Thoracic aorta (tissue), 2 donors: ENCODE results near the gene PVALEF. TPM values are rescaled to one million over a fixed set of nuclear protein-coding genes. Genes with fewer than 3 reads are reported as not detected.

Experiments
- ATAC-seq: fragments of 150-250 bp; one replicate; pipeline ENCODE4 v1.8.0; 2017; ENCODE audit warnings: low read depth; ENCODE audit not compliant: insufficient number of reproducible peaks, low FRiP score
- DNase-seq: peaks from one replicate; pipeline ENCODE4 v3.0.0-alpha.2; 2020; ENCODE audit warnings: low spot score
- H3K27ac ChIP-seq, 2 donors: fragments of 200-600 bp; sonication (generic); 1 replicate in 1 of 2; 2 replicates in 1 of 2; pipeline ENCODE4 v1.5.1; 2016; ENCODE audit warnings: mild to moderate bottlenecking in 2 of 2, moderate library complexity in 2 of 2
- H3K27me3 ChIP-seq: fragments of 200-600 bp; sonication (generic); replicated peaks from 2 replicates; pipeline ENCODE4 v1.6.0; 2016; ENCODE audit warnings: mild to moderate bottlenecking; ENCODE audit not compliant: insufficient read depth
- H3K36me3 ChIP-seq: fragments of 200-600 bp; sonication (generic); one replicate; pipeline ENCODE4 v1.5.1; 2016
- H3K4me1 ChIP-seq, 2 donors: fragments of 200-600 bp; sonication (generic); 1 replicate in 1 of 2; 2 replicates in 1 of 2; pipeline versions ENCODE4 v1.5.1 to v1.6.0; 2016; ENCODE audit warnings: low read depth in 2 of 2, mild to moderate bottlenecking in 1 of 2; ENCODE audit not compliant: control insufficient read depth in 1 of 2
- H3K4me3 ChIP-seq: fragments of 200-600 bp; sonication (generic); 2 replicates; pipeline ENCODE4 v1.5.1; 2016; ENCODE audit warnings: mild to moderate bottlenecking
- H3K9me3 ChIP-seq: fragments of 200-600 bp; sonication (generic); 2 replicates; pipeline ENCODE4 v1.5.1; 2016
- CTCF ChIP-seq: fragments of 200-600 bp; sonication (generic); IDR thresholded peaks from one replicate; pipeline ENCODE4 v1.5.1; 2019; ENCODE audit warnings: antibody characterized with exemption
- total RNA-seq, 2 donors: library from RNA; depleted of rRNA; stranded (reverse); fragments of >200 nt; gene quantifications; one replicate each; pipeline versions ENCODE4 v1.1.0 to v1.2.3, GENCODE V29; 2016

The PVALEF gene
- total RNA-seq, 2 donors from 2014 or later, result not detected

DNA sequence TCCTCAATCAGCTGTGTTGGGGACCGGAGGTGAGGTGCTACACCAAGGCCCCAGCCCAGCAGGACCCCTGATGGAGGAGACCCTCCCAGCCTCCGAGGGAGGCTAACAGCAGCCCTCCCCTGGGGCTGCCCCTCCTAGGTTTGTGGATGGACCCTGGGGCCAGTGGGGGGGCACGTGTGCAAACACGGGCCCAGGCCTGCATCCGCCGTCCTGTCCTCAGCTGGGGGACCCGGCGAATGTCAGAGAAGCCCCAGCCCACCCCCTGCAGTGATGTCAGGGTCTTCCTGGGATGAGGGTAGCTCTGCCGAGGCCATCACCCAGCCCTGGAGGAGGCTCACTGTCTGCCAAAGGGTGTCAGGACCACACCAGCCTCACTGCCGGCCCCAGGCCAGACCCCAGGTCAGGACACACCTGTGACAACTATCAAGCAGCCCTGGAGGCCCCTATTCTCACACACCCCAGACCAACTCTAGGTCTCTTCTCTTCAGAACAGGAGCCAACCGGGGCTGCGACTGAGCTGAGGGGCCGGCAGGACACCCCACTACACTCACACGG is 30.7 kb downstream of the PVALEF start:
- ATAC-seq, result no peak
- no peaks in the 10 kb centered on the region for H3K9me3 ChIP-seq
- H3K27ac ChIP-seq, result no peak overlapping the region
- peaks cover 13% of the 10 kb centered on the region for H3K36me3 ChIP-seq
- H3K27me3 ChIP-seq, result no peaks in the 10 kb centered on the region
- TF ChIP-seq CTCF, result no peak
- no peak overlapping the region for H3K4me3 ChIP-seq
- DNase-seq, result no peak
- peaks cover 0 to 15% of the 10 kb centered on the region in 2 donors for H3K4me1 ChIP-seq

- H3K36me3 ChIP-seq, result peaks cover 11% of the 10 kb centered on the region
- TF ChIP-seq CTCF, result no peak
- H3K9me3 ChIP-seq, result no peaks in the 10 kb centered on the region
- no peaks in the 10 kb centered on the region for H3K27me3 ChIP-seq
- no peak for ATAC-seq
- no peak for DNase-seq
- no peak overlapping the region for H3K27ac ChIP-seq
- H3K4me3 ChIP-seq, result no peak overlapping the region
- peaks cover 0 to 15% of the 10 kb centered on the region in 2 donors for H3K4me1 ChIP-seq
Measured at GRCh38 chr17:81196505-81197408, 31.4 kb downstream of the PVALEF start.

- no peak for TF ChIP-seq CTCF
- H3K36me3 ChIP-seq, result peaks cover 11% of the 10 kb centered on the region
- ATAC-seq (no peak), DNase-seq (no peak)
- H3K27ac ChIP-seq, result no peak overlapping the region
- peaks cover 0 to 15% of the 10 kb centered on the region in 2 donors for H3K4me1 ChIP-seq
- H3K27me3 ChIP-seq, result no peaks in the 10 kb centered on the region
- no peak overlapping the region for H3K4me3 ChIP-seq
- H3K9me3 ChIP-seq, result no peaks in the 10 kb centered on the region
Measured at GRCh38 chr17:81197409-81197795, 32.1 kb downstream of the PVALEF start.

DNA sequence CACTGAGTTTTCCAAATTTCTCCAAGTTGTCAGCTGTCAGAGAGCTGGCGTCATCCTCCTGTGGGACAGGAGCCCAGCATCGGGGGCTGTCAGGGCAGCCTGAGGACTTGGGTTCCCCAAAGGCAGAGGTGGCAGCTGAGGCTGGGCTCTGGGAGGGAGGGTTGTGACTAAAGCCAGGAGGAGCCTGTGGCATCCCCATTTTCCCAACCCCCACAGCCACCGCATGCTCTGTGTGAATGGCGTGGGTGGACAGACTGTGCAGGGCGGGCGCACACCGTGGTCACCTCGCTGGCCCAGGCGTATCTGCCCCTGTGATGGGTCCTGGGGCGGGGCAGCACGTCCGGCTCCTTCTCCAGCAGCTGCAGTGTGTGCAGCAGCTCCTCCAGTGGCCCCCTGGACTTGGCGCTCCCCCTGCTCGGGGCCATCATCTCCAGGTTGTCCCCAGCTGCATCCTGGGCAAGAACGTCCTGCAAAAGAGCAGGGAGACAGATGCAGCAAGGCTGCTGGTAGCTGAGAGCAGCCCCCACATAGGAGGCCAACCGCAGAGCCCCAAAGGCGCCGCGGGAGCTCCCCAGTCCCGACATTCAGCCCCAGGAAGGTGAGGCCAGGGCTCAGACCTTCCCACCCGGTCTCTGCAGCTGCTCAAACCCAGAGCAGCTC is 32.7 kb downstream of the PVALEF start:
- H3K4me3 ChIP-seq, result no peak overlapping the region
- no peak for TF ChIP-seq CTCF
- H3K27me3 ChIP-seq, result no peaks in the 10 kb centered on the region
- no peaks in the 10 kb centered on the region for H3K9me3 ChIP-seq
- ATAC-seq (no peak), DNase-seq (no peak)
- H3K36me3 ChIP-seq, result peaks cover 11% of the 10 kb centered on the region
- H3K4me1 ChIP-seq, result peaks cover 0 to 15% of the 10 kb centered on the region in 2 donors
- H3K27ac ChIP-seq, result no peak overlapping the region

DNA sequence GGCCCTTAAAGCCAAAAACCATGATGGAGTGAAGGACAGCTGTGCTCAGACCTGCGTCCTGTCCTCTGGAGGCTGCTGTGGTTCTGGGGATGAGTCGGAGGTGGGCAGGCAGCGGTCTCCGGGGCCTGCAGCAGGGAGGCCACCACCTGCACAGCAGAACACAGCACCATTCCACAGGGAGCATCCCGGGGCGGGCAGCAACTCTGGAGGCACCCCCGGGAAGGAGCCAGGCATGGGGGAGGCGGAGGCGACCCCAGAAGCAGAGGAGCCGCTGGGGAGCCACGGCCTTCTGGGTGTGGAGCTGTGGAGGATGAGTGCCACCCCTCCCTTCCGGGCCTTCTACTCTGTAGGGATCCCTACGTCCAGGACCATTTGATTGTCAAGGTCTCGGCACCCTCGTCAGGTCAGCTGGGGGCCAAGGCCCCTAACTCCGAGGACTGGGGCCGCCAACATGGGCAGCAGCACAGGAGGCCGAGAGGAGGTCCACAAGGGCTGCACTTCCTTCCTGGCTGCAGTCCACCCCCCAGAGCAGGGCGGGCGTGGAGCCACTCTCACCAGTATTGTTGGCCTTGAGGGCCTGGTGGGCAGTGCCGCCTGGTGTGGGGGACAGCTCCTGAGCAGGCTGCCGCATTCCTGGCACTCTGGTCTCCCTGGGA is 33.6 kb downstream of the PVALEF start:
- no peak for TF ChIP-seq CTCF
- Histone ChIP-seq H3K4me1 (peaks cover 0 to 15% of the 10 kb centered on the region in 2 donors), H3K4me3 (no peak overlapping the region), H3K27ac (no peak overlapping the region), H3K27me3 (no peaks in the 10 kb centered on the region), H3K36me3 (peaks cover 14% of the 10 kb centered on the region), H3K9me3 (no peaks in the 10 kb centered on the region)
- no peak for ATAC-seq
- no peak for DNase-seq
